Medulla oblongata (tissue), 1 donor: ENCODE data around the gene DUSP18.
"Not testable (repeated sequence)": the region's sequence is repeated elsewhere in the genome, so short reads cannot be mapped to it uniquely, and the experiment has no call there.

Experiments used
- DNase-seq: peaks from one replicate; pipeline ENCODE4 v3.0.0-alpha.2; 2015; ENCODE audit errors: extremely low spot score

The DUSP18 gene

DNA sequence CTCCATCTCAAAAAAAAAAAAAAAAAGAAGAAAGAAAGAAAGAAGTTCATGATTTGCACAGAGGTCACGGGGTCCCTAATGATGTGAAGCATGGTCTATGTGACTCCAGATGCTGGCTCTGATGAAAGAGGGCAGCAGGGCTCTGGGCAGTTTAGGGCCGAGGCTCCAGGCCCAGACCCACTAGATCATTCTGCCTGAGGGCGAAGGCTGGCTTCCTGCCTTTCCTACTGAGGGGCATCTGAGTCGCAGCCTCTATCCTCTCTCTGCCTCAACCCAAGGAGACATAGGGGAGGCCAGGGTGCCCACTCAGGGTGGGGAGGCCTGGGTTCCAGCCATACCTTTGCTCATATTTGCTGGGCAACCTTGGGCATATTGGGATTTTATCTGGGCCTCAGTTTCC, 27.3 kb downstream of the DUSP18 start:
- DNase-seq = no peak

DNA sequence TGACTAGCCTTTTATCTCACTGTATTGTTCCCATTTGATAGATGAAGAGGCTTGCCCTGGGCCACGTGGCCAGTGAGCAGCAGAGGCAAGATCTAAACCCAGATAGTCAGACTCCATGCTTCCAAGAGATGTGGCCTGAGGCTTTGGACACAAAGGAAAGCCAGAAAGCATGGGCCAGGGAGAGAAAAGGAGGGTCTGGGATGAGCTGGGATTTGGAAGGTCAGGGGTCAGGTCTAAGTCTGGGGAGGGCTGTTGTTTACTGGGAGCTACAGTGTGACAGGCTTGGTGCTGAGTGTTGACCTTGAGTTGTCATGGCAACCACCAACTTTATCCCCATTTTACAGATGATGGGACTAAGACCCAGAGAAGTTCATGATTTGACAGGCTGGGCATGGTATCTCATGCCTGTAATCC, 30.0 kb downstream of the DUSP18 start:
- no peak for DNase-seq

DNA sequence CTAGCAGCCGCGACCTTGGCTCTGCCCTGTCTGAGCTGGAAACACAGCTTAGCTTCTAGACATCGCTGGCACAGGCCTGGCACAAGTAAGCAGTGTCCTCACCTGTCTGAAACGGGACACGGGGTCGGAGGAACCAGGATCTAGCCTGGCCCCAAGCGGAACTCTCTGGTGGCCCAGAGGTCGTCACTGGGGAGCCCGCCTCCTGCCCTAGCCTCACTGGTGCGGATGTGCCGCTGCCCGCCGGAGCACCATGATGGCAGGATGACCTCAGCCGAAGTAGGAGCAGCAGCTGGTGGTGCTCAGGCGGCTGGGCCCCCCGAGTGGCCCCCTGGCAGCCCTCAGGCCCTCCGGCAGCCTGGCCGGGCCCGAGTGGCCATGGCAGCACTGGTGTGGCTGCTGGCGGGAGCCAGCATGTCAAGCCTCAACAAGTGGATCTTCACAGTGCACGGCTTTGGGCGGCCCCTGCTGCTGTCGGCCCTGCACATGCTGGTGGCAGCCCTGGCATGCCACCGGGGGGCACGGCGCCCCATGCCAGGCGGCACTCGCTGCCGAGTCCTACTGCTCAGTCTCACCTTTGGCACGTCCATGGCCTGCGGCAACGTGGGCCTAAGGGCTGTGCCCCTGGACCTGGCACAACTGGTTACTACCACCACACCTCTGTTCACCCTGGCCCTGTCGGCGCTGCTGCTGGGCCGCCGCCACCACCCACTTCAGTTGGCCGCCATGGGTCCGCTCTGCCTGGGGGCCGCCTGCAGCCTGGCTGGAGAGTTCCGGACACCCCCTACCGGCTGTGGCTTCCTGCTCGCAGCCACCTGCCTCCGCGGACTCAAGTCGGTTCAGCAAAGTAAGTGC, 31.2 kb downstream of the DUSP18 start:
- no peak for DNase-seq

DNA sequence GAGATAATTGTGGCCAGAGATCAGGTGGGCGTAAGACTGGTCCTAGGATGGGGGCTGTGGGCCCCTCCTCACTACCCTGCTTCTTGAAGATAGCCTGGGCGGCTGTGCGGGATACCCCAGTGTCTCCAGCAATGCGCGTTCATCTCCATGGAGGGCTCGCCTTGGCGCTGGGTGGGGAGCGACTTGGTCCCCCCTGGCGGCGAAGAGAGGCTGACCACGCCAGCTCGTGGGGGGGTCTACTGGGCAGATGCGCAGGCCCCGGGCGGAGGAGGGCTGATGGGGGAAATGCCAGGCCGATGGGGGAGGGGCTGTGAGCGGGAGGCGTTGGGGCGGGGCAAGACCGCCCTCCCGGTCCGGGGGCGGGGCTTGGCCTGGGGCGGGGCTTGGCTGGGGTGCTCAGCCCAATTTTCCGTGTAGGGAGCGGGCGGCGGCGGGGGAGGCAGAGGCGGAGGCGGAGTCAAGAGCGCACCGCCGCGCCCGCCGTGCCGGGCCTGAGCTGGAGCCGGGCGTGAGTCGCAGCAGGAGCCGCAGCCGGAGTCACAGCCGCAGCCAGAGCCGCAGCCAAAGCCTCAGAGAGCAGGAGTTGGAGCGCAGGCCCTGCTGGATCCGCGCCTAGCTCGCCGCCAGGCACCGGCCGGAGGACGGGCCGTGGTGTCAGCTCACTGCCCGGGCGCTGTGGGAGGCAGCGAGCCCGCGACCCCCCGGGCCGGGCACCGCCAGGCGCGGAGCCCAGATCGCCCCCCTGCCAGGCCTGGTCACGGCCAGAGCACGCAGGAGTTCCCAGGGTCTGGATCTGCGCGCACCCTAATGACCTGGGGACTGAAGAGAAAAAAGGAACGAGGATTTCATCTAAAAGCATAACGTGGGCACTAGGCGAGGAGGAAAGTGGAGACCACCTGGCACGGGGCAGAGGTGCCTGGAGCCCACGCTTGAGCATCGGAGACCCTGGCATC, 32.1 kb downstream of the DUSP18 start, which contains the start of gene SLC35E4:
Gene SLC35E4, plus strand, starts transcription at position 509 of the 953 bp plus-strand sequence. CDS start 670 bp downstream, outside the sequence.
- DNase-seq = peak; percentile 94

DNA sequence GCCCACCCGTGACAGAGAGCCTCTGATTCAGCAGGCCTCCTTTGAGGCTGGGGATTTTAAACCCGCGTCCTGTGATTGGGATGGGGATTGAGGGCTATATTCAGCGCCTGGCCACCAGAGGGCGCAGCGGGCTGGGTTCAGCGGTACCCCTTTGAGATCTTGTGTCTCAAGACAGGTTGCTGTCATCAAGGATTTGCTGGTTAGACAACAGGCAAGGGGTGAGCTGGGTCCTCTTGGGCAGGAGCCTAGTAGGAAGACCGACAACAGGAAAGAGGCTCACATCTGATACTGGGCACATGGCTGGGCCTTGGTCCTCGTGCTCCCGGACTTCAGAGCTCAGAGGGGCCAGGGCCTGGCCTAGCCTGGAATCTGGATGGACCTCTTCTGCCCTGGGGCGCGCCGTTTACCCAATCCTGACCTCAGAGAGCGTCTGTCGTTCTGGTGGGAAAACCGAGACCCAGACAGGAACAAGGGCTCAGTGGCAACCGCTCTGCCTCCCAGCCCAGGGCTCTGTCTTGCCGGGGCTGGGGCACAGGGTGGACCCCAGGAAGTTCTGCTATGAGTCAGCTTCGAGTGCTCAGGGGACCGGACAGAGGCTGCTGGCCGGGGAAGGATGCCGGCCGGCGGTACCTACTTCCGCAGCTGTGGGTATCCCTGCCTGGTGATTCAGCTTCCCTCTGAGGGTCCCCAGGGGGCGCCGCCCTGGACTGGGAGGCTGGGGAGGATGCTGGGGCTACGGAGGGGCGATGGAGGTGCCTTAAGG, 33.0 kb downstream of the DUSP18 start:
- DNase-seq = peak; percentile 92

DNA sequence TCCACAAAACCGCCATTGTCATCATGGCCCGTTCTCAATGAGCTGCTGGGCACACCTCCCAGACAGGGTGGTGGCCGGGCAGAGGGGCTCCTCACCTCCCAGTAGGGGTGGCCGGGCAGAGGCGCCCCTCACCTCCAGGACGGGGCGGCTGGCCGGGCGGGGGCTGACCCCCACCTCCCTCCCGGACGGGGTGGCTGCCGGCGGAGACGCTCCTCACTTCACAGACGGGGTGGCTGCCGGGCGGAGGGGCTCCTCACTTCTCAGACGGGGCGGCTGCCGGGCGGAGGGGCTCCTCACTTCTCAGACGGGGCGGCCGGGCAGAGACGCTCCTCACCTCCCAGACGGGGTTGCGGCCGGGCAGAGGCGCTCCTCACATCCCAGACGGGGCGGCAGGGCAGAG, 36.2 kb downstream of the DUSP18 start:
- not testable (repeated sequence) for DNase-seq

DNA sequence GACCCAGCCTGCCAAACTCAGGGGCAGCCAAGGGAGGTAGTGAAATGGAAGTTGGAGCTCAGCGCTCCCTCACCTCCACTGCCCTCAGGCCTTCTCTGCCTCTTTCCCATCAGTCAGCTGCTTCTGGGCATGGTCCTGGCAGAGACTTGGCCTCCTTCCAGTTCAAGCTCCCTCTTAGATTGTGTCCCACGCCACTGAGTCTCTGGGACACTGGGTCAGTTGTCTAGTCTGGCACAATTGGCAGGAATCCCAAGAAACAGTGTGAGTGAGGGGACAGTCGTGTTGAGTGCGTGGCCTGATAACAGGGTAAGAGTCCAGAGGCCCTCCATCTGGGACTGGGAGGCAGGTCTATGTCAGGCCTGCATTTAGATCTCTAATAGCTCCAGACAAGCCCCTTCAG, 39.2 kb downstream of the DUSP18 start:
- DNase-seq = peak; percentile 68

DNA sequence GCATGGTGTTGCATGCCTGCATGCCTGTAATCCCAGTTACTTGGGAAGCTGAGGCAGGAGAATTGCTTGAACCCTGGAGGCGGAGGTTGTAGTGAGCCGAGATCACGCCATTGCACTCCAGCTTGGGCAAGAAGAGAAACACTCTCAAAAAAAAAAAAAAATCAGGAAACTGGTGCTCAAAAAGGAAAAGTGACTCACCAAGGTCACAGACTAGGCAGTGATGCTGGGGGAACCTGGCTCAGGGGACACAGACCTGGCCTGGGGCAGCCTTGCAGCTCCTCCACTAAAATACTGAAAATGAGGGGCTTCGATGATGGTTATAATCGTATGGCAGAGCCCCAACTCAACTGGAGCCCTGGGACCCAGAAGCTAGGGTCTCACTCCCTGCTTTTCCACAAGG, 40.2 kb downstream of the DUSP18 start:
- no peak for DNase-seq

DNA sequence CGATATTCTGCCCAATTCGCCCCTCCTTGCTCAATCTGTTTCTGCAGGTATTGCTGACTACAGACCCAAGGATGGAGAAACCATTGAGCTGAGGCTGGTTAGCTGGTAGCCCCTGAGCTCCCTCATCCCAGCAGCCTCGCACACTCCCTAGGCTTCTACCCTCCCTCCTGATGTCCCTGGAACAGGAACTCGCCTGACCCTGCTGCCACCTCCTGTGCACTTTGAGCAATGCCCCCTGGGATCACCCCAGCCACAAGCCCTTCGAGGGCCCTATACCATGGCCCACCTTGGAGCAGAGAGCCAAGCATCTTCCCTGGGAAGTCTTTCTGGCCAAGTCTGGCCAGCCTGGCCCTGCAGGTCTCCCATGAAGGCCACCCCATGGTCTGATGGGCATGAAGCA, 41.3 kb downstream of the DUSP18 start:
- DNase-seq = no peak

DNA sequence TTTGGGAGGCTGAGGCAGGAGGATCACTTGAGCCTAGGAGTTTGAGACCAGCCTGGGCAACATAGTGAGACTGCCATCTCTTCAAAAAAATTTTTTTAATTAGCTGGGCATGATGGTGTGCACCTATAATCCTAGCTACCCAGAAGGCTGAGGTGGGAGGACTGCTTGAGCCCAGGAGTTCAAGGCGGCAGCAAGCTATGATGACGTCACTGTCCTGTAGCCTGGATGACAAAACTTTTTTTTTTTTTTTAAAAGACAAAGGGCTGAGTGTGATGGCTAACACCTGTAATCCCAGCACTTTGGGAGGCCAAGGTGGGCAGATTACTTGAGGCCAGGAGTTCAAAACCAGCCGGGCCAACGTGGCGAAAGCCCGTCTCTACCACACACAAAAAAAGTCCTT, 47.8 kb downstream of the DUSP18 start:
- DNase-seq = not testable (repeated sequence)

DNA sequence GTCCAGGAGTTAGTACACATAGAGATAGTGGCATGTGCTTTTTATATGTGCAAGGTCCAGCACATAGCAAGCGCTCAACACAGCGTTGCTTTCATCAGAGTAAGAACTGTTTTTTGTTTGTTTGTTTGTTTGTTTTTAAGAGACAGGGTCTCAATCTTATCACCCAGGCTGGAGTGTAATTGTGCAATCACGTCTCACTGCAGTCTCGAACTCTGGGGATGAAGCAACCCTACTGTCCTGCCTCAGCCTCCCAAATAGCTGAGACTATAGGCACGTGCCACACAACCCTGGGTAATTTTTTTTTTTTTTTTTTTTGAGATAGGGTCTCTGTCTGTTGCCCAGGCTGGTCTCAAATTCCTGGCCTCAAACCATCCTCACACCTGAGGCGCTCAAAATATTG, 49.9 kb downstream of the DUSP18 start:
- no peak for DNase-seq

DNA sequence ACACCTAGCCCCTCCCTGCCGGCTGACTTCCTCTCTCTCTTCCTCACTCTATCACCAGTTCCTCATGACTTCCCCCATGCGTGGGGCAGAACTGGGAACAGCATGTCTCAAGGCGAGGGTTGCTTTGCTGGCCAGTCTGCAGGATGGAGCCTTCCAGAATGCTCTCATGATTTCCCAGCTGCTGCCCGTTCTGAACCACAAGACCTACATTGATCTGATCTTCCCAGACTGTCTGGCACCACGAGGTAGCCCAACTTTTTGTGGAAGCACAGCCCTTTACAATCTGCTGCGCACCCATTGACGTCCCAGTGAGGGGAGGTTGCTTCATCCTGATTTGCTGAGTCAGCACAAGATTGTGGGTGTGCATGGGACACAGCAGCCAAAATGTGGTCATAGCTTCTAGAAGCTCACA, 52.1 kb downstream of the DUSP18 start:
- DNase-seq = no peak

DNA sequence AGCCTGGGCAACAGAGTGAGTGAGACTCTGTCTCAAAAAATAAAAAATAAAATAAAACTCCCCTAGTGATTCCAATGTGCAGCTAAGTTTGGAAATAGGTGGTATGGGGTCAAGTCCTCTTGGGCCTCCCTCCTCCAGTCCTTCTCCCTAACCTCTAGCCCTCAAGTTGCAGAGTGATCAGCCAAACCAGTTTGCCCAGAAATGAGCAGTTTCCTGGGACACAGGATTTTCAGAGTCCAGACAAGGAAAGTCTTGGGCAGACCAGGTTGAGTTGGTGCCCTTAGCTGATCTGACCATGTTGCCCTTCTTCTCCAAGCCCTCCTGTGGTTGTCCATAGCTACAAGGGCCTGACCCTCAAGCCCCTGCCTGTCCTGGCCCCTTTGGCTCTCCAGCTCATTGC, 52.8 kb downstream of the DUSP18 start:
- no peak for DNase-seq

DNA sequence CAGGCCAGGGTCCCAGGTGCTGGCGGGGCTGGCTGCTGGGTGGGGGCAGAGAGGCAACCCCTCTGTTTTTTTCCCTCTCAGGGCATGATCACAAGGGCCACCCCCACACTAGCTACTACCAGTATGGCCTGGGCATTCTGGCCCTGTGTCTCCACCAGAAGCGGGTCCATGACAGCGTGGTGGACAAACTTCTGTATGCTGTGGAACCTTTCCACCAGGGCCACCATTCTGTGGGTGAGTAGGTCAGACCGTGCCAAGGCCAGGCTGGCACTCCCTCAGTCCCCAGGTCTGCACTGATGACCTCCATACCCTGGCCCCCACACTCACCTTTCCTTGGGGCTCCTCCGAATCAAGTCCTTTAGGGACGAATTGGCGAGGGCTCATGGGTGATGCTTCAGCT, 53.4 kb downstream of the DUSP18 start:
- DNase-seq = no peak

DNA sequence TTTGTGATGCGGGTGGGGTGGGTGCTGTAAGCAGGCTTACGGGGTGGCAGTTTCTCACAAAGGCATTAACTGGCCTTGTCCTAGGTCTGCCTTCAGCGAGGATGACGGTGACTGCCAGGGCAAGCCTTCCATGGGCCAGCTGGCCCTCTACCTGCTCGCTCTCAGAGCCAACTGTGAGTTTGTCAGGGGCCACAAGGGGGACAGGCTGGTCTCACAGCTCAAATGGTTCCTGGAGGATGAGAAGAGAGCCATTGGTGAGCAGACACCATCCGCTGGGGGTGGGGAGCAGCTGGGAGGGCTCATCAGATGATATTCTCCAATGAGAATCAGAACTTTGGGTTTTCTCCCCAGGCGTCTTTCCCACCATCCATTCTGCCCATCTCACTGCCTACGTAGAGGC, 54.9 kb downstream of the DUSP18 start:
- DNase-seq = no peak
